GM19438 (cell line): ENCODE data around the gene PIK3CG.
"Not testable (repeated sequence)": the region's sequence is repeated elsewhere in the genome, so short reads cannot be mapped to it uniquely, and the experiment has no call there.

Source experiments
- ATAC-seq: cut with Tn5 transposase; IDR thresholded peaks from one replicate; pipeline ENCODE4 v1.9.1; 2021; ENCODE audit warnings: low read depth; ENCODE audit not compliant: unreplicated experiment

The PIK3CG gene

GRCh38 chr7:106927536-106927935, 62.5 kb downstream of the PIK3CG start:
- ATAC-seq, result no peak

DNA sequence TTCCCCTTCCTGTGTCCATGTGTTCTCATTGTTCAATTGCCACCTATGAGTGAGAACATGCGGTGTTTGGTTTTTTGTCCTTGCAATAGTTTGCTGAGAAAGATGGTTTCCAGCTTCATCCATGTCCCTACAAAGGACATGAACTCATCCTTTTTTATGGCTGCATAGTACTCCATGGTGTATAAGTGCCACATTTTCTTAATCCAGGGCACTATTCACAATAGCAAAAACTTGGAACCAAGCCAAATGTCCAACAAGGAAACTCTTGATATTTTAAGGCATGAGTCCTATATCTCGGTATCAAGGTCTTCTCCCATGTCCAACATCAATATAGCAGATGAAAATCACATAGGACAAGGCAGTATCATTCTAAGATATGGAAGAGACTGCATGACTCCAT, 64.5 kb downstream of the PIK3CG start:
- not testable (repeated sequence) for ATAC-seq

DNA sequence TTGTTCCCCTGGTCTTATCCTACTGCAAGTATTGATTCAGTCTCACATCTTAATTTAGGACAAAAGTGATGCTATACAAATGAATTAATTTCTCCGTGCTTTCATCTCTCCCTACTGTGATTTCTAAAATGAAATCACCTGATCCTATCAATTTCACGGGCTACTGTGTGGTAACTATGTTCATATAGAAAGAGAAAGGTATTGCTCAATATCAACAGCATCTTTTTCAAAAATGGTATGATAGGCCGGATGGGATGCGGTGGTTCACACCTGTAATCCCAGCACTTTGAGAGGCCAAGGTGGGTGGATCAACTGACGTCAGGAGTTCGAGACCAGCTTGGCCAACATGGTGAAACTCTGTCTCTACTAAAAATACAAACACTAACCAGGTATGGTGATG, 71.2 kb downstream of the PIK3CG start:
- ATAC-seq, result no peak

DNA sequence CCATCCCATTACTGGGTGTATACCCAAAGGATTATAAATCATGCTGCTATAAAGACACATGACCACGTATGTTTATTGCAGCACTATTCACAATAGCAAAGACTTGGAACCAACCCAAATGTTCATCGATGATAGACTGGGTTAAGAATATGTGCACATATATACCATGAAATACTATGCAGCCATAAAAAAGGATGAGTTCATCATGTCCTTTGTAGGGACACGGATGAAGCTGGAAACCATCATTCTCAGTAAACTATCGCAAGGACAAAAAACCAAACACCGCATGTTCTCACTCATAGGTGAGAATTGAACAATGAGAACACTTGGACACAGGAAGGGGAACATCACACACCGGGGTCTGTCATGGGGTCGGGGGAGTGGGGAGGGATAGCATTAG, 73.0 kb downstream of the PIK3CG start:
- ATAC-seq, result not testable (repeated sequence)

- no peak for ATAC-seq
Observed at GRCh38 chr7:106938803-106939202, 73.7 kb downstream of the PIK3CG start.

DNA sequence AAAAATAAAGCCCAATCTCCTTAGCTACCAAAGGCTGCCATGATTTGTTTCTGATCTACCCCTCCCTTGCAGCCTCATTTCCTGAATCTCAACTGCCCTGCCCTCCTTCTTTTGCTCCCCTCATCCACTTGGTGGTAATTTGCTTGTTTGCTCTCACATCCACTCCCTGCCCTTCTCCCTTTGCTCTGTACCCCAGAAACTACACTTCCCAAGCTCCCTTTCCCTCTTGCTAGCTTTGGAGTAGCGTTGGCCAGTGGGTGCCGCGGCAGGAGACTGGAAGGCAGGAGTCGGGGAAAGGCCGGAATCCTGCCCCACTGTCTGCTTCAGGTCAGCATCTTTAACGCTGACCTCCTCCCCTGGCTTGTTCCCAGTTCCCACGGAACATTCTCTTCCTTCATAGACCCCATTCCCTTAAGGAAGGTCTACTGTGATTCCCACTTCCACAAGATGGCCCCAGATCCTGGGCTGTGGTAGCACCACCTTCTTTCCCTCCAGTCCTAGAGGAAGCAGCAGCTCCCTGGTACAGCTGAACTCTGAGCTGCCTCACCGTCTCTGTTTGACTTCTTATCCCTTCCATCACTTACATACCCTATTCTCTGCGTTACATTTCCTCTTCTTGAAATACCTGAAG, 79.1 kb downstream of the PIK3CG start:
- ATAC-seq, result no peak

- ATAC-seq, result no peak
Observed at GRCh38 chr7:106947244-106947728, 82.2 kb downstream of the PIK3CG start.

DNA sequence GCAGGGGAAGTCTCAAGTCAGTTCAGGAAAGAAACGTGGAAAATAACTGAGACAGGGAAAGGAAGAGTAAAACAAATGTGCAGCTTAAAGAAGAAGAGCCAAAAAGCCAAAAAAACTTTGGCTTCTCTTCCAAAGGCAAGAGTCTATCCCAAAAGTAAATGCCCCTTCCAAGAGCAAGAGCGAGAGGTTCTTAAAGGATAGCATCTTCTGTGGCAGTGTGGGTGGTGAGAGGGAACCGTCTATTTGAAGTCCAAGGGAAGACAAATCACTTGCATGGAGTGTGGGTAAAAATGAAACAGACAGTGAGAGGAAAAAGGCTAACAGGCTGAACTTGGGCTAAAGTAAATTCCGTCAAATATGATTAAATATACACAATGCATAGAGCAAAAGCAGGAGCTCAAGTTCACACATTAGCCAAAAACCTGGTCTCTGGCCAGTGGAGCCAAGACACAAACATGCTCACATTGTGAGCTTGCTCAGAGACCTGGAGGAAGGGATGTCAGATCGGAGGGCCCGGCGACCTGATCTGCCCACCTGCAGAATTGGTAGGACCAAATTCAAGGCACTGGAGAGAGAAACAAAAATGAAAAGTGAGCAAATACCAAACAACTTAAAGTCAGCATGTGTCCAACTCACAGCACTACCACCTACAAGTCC, 87.0 kb downstream of the PIK3CG start:
- ATAC-seq, result no peak

DNA sequence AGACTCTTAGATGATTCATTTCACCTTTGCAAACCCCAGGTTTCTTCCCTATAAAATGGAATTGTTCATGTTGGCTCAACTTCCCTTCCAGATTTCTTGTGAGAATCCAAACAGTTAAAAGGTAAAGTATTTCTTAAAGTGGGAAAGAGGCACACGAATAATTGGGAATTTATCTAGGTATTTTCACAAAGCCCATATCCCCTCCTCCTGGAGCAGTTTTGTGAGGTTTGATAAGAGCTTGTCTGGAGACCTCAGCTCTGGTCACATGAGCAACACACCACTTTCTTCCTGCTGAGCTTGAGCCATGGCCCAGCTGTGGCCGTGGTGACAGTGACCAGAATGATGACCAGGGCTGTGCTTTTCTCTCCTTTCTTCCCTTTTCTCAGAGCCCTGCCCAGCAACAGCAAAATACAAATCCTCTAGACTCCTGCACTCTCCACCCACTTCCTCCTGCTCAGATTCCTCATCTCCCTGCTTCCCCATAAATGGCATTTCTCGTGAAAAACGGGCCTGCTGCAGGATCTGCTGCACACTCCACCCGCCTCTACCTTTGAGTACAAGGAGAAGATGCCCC, 87.7 kb downstream of the PIK3CG start:
- no peak for ATAC-seq

GRCh38 chr7:106954840-106955239, 89.8 kb downstream of the PIK3CG start:
- ATAC-seq, result no peak

DNA sequence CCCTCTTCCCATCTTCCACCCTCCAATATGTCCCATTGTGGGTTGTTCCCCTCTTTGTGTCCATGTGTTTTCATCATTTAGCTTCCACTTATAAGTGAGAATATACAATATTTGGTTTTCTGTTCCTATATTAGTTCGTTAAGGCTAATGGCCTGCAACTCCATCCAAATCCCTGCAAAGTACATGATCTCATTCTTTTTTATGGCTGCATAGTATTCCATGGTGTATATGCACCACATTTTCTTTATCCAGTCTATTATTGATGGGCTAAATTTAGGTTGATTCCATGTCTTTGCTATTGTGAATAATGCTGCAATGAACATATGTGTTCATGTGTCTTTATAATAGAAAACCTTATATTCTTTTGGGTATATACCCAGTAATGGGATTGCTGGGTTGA, 90.8 kb downstream of the PIK3CG start:
- ATAC-seq, result not testable (repeated sequence)
